OCI-LY1 (cell line): ENCODE data around the gene TTC31.

ENCODE experiments used
- H2AFZ ChIP-seq: fragments of 200-600 bp; sonication (generic), shearing (Covaris generic); 2 replicates; pipeline ENCODE4 v1.6.0; 2014; ENCODE audit warnings: antibody characterized with exemption, mild to moderate bottlenecking, low read length
- H3F3A ChIP-seq: fragments of 200-600 bp; sonication (generic), shearing (Covaris generic); 2 replicates; pipeline ENCODE4 v1.6.0; 2014; ENCODE audit warnings: mild to moderate bottlenecking, antibody characterized with exemption, low read length, moderate library complexity; ENCODE audit not compliant: insufficient read depth
- H3K27ac ChIP-seq: fragments of 200-600 bp; sonication (generic); 2 replicates; pipeline ENCODE4 v1.5.1; 2014; ENCODE audit warnings: low read length, mixed run types, mild to moderate bottlenecking, low read depth; ENCODE audit not compliant: poor library complexity, severe bottlenecking
- H3K27me3 ChIP-seq: fragments of 200-600 bp; sonication (generic); 2 replicates; pipeline ENCODE4 v1.6.0; 2014; ENCODE audit warnings: antibody characterized with exemption, mild to moderate bottlenecking, low read length, moderate library complexity; ENCODE audit not compliant: insufficient read depth
- H3K36me3 ChIP-seq: fragments of 200-600 bp; sonication (generic); 2 replicates; pipeline ENCODE4 v1.6.1; 2014; ENCODE audit warnings: mild to moderate bottlenecking, antibody characterized with exemption, low read length, moderate library complexity, mixed read lengths; ENCODE audit not compliant: insufficient read depth
- H3K4me1 ChIP-seq: fragments of 200-600 bp; sonication (generic); 2 replicates; pipeline ENCODE4 v1.5.1; 2014; ENCODE audit warnings: mild to moderate bottlenecking, low read length, moderate library complexity; ENCODE audit not compliant: insufficient read depth, severe bottlenecking
- H3K4me2 ChIP-seq: fragments of 200-600 bp; sonication (generic), shearing (Covaris generic); 2 replicates; pipeline ENCODE4 v1.6.1; 2014; ENCODE audit warnings: low read length
- H3K4me3 ChIP-seq: fragments of 200-600 bp; sonication (generic); 2 replicates; pipeline ENCODE4 v1.5.1; 2014; ENCODE audit warnings: low read length, low read depth, mild to moderate bottlenecking, mixed read lengths; ENCODE audit not compliant: poor library complexity, severe bottlenecking
- H3K79me2 ChIP-seq: fragments of 200-600 bp; shearing (Covaris generic); 2 replicates; pipeline ENCODE4 v1.6.1; 2016; ENCODE audit warnings: mixed run types, low read length, mixed read lengths; ENCODE audit not compliant: insufficient read depth
- H3K9ac ChIP-seq: fragments of 200-600 bp; sonication (generic), shearing (Covaris generic); 2 replicates; pipeline ENCODE4 v1.6.1; 2014; ENCODE audit warnings: mild to moderate bottlenecking, low read length, mixed read lengths
- H3K9me2 ChIP-seq: fragments of 200-600 bp; sonication (generic), shearing (Covaris generic); 2 replicates; pipeline ENCODE4 v1.6.1; 2014; ENCODE audit warnings: low read depth, mild to moderate bottlenecking, low read length, mixed read lengths
- H3K9me3 ChIP-seq: fragments of 200-600 bp; shearing (Covaris generic); 2 replicates; pipeline ENCODE4 v1.6.1; 2014; ENCODE audit warnings: low read length, mixed read lengths
- H4K20me1 ChIP-seq: fragments of 200-600 bp; sonication (generic), shearing (Covaris generic); 2 replicates; pipeline ENCODE4 v1.6.0; 2016; ENCODE audit warnings: mild to moderate bottlenecking, low read length; ENCODE audit not compliant: insufficient read depth
- CTCF ChIP-seq: fragments of 200-600 bp; sonication (generic), shearing (Covaris generic); IDR thresholded peaks from 2 replicates; pipeline ENCODE4 v1.5.1; 2017; ENCODE audit warnings: mild to moderate bottlenecking, antibody characterized with exemption, low read length, moderate library complexity, mixed read lengths
- EZH2 ChIP-seq: fragments of 200-600 bp; sonication (generic), shearing (Covaris generic); IDR thresholded peaks from 2 replicates; pipeline ENCODE4 v1.8.0; 2017; ENCODE audit warnings: borderline replicate concordance, mixed run types, mild to moderate bottlenecking, antibody characterized with exemption, low read length, moderate library complexity, mixed read lengths

The TTC31 gene

DNA sequence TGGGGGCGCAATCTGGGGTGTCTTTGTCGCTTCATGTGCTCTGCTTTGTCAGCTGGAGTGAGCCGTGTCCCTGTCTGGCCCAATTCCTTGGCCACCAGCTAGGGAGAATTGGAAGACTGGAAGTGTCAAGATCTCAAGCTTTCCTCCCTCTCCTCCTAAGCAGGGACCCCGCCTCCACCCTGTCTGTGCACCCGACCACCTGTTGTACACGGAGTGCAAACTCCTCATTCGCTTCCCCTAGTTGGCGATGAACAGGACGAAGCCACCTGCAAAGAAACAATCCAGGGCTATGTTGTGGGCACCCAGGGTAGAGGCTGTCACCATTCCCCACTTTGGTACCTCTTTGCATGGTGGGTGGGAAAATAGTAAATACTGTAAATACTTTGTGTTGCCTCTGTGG, 44.9 kb downstream of the TTC31 start:
- no peaks in the 10 kb centered on the region for H3K9me3 ChIP-seq
- no peak overlapping the region for H3K27ac ChIP-seq
- H3K9ac ChIP-seq: no peak overlapping the region
- H4K20me1 ChIP-seq: no peaks in the 10 kb centered on the region
- no peak overlapping the region for H2AFZ ChIP-seq
- peak overlapping the region; percentile 93; the same call in 1 of the 2 replicates for H3K4me2 ChIP-seq
- peaks cover 29% of the 10 kb centered on the region for H3K4me1 ChIP-seq
- H3K79me2 ChIP-seq: peaks cover 10% of the 10 kb centered on the region
- peaks cover 50% of the 10 kb centered on the region for H3K36me3 ChIP-seq
- no peaks in the 10 kb centered on the region for H3K9me2 ChIP-seq
- no peaks in the 10 kb centered on the region for H3K27me3 ChIP-seq
- no peak for TF ChIP-seq CTCF
- peak overlapping the region; percentile 91 for H3K4me3 ChIP-seq
- H3F3A ChIP-seq: no peaks in the 10 kb centered on the region

DNA sequence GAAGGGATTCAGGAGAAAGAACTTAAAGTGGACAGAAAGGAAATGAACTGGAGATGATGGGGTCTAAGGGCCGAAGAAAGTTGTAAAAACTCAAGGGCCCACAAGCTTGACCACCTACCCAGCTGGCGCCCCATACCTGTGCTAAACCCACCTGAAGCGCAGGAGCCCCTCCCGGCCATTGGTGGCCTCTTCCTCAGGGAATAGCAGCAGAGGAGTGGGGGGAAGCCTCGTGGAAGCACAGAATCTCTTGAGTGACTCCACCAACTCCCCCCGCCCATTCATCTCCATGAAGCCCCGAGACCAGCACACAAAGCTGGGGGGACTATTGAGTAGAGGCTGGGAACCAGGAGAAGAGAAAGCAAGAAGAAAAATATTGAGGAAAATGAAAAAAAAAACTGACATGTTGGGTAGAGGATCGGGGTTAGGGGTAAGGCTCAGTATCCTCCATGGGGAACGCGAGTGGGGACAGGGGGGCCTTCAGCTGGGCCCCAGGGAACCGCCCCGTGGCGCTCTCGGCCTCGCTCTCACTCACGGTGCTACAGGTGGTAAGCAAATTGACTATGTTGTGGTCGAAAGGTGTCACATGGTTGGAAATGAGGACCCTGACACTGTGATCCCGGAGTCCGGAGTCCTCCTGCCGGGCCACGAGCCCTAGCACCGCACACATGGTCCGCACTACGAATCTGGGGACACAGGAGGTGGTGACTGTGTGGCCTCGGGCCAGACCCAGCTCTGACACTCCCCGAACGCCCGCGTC, 45.9 kb downstream of the TTC31 start:
- Histone ChIP-seq H3K9ac (peak overlapping the region; percentile 99), H3F3A (no peaks in the 10 kb centered on the region), H3K4me3 (peak overlapping the region; percentile 91), H2AFZ (no peak overlapping the region), H3K27me3 (no peaks in the 10 kb centered on the region), H3K9me3 (no peaks in the 10 kb centered on the region), H3K36me3 (peaks cover 59% of the 10 kb centered on the region), H3K27ac (peak overlapping the region; percentile 78), H4K20me1 (no peaks in the 10 kb centered on the region), H3K79me2 (peaks cover 10% of the 10 kb centered on the region), H3K4me1 (peaks cover 29% of the 10 kb centered on the region), H3K9me2 (no peaks in the 10 kb centered on the region), H3K4me2 (peak overlapping the region; percentile 93)
- 0 out of 2 replicates have a peak, but pooled peaks have one; percentile 18 for TF ChIP-seq CTCF
- TF ChIP-seq EZH2: no peak

DNA sequence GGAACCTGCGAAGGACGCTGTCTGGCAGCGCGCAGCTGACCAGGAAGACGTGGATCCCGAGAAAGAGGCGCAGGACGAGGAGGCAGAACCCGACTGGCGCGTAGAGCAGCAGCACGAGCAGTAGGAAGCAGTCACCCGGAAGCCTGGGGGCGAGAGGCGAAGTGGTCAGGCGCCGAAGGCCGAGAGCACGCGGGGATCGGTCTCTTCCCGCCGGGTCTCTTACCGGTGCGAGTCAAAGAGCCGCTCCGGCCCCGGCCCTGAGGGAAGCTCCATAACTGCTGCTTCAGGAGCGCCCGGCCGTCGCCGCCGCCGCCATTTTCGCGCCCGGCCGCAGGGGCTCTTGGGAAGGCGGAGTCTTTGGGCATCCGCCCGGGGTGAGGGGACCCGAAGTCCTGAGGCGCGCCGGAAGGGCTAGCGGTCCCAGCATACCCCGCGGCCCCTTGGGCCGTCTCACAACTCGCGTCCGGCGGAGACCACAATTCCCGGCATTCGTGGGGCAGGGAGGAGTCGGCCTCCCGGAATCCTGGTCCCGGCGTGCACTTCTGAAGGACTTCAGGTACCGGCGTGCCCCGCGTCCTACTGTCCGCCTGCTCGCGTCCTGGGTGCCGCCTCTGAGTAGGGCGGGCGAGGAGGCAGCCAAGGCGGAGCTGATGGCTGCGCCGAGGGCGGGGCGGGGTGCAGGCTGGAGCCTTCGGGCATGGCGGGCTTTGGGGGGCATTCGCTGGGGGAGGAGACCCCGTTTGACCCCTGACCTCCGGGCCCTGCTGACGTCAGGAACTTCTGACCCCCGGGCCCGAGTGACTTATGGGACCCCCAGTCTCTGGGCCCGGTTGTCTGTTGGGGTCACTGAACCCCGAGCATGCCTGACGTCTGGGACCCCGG, 46.7 kb downstream of the TTC31 start, which contains the start of the genes AUP1 and HTRA2:
AUP1 (minus strand) TSS at position 350 of the 882 bp plus-strand sequence; CDS start at position 273, 77 bp downstream.
HTRA2 (plus strand) TSS at position 577 of the 882 bp plus-strand sequence; CDS start at position 651, 74 bp downstream.
- Histone ChIP-seq H3K9me3 (no peaks in the 10 kb centered on the region), H3K27me3 (no peaks in the 10 kb centered on the region), H4K20me1 (no peaks in the 10 kb centered on the region), H3K9ac (peak within 1 kb of the TSS; percentile 99), H3K4me3 (peak within 1 kb of the TSS; percentile 91), H3K36me3 (peaks cover 59% of the 10 kb centered on the region), H3K4me2 (peak within 1 kb of the TSS; percentile 95), H3K4me1 (peaks cover 29% of the 10 kb centered on the region), H3F3A (no peaks in the 10 kb centered on the region), H3K27ac (peak within 1 kb of the TSS; percentile 78), H3K79me2 (peaks cover 10% of the 10 kb centered on the region), H3K9me2 (no peaks in the 10 kb centered on the region), H2AFZ (no peak within 1 kb of the TSS)
- TF ChIP-seq CTCF: no peak
- no peak for TF ChIP-seq EZH2
